Keratinocyte (primary cell): ENCODE measurements around the gene ARSI. TPM values are rescaled to one million over a fixed set of nuclear protein-coding genes. Genes with fewer than 3 reads are reported as not detected.

Experiments
- DNase-seq: peaks from one replicate; pipeline ENCODE4 v3.0.0-alpha.2; 2011; ENCODE audit warnings: low read depth, missing footprints, low spot score
- FAIRE-seq: peaks from 2 replicates; lab custom pipeline; 2011; peaks lifted over from hg19 to GRCh38; lab: Jason Lieb, UNC
- H2AFZ ChIP-seq: 2 replicates; pipeline ENCODE4 v1.6.0; 2012; ENCODE audit warnings: low read length, control low read depth, inconsistent platforms; ENCODE audit not compliant: control insufficient read depth
- H3K27ac ChIP-seq: 2 replicates; pipeline ENCODE4 v1.5.1; 2011; ENCODE audit warnings: low read length; ENCODE audit not compliant: control insufficient read depth, insufficient read depth
- H3K27me3 ChIP-seq: 3 replicates; pipeline ENCODE4 v1.6.0; 2011; ENCODE audit warnings: low read length; ENCODE audit not compliant: control insufficient read depth, insufficient read depth; ENCODE audit errors: extremely low read depth
- H3K36me3 ChIP-seq, 2 experiments: 2 replicates in 1 of 2; 3 replicates in 1 of 2; pipeline ENCODE4 v1.5.1; 2011; ENCODE audit warnings: low read length in 2 of 2, mild to moderate bottlenecking in 1 of 2; ENCODE audit not compliant: control insufficient read depth in 2 of 2, insufficient read depth in 2 of 2; ENCODE audit errors: extremely low read depth in 1 of 2
- H3K4me1 ChIP-seq: 3 replicates; pipeline ENCODE4 v1.5.1; 2011; ENCODE audit warnings: low read length; ENCODE audit not compliant: control insufficient read depth, insufficient read depth; ENCODE audit errors: extremely low read depth
- H3K4me2 ChIP-seq: 3 replicates; pipeline ENCODE4 v1.6.0; 2011; ENCODE audit warnings: low read depth, low read length; ENCODE audit not compliant: control insufficient read depth, insufficient read depth; ENCODE audit errors: extremely low read depth
- H3K4me3 ChIP-seq, 3 experiments: fragments of 200-600 bp in 1 of 3; sonication (generic) in 1 of 3; 2 replicates in 2 of 3; 3 replicates in 1 of 3; pipeline ENCODE4 v1.5.1; 2011 to 2016; ENCODE audit warnings: low read length in 3 of 3, mild to moderate bottlenecking in 3 of 3, control low read depth in 2 of 3, inconsistent platforms in 1 of 3, low read depth in 1 of 3, mixed read lengths in 1 of 3, mixed run types in 1 of 3, moderate library complexity in 1 of 3; ENCODE audit not compliant: control insufficient read depth in 2 of 3, insufficient read depth in 2 of 3; ENCODE audit errors: extremely low read depth in 1 of 3
- H3K79me2 ChIP-seq: 2 replicates; pipeline ENCODE4 v1.6.0; 2012; ENCODE audit warnings: low read length; ENCODE audit not compliant: control insufficient read depth, insufficient read depth
- H3K9ac ChIP-seq: 3 replicates; pipeline ENCODE4 v1.6.0; 2011; ENCODE audit warnings: low read length; ENCODE audit not compliant: control insufficient read depth, insufficient read depth; ENCODE audit errors: extremely low read depth
- H3K9me1 ChIP-seq: 3 replicates; pipeline ENCODE4 v1.6.0; 2011; ENCODE audit warnings: low read length; ENCODE audit not compliant: control insufficient read depth, insufficient read depth; ENCODE audit errors: extremely low read depth
- H3K9me3 ChIP-seq: 2 replicates; pipeline ENCODE4 v1.5.1; 2012; ENCODE audit warnings: low read depth, low read length; ENCODE audit not compliant: control insufficient read depth
- H4K20me1 ChIP-seq: 3 replicates; pipeline ENCODE4 v1.6.0; 2011; ENCODE audit warnings: low read length; ENCODE audit not compliant: control insufficient read depth, insufficient read depth; ENCODE audit errors: extremely low read depth
- CTCF ChIP-seq, 3 experiments: IDR thresholded peaks in 1 of 3; conservative IDR thresholded peaks in 1 of 3; optimal IDR thresholded peaks in 1 of 3; 2 replicates in 2 of 3; 3 replicates in 1 of 3; pipeline versions ENCODE3 to v1.5.1; 2011; ENCODE audit warnings: low read length in 3 of 3, mild to moderate bottlenecking in 3 of 3, moderate library complexity in 2 of 3, control low read depth in 1 of 3, inconsistent platforms in 1 of 3; ENCODE audit not compliant: insufficient read depth in 2 of 3; ENCODE audit errors: extremely low read depth in 1 of 3
- EZH2 ChIP-seq: IDR thresholded peaks from one replicate; pipeline ENCODE4 v1.6.1; 2012; ENCODE audit warnings: inconsistent platforms, mild to moderate bottlenecking, low read length, moderate library complexity
- dilution Hi-C: fragments of 300-500 bp; cut with MboI; formaldehyde crosslinking; loops from one replicate; pipeline ENCODE4 v1.7.0; 2020; ENCODE audit warnings: low sequenced_read_pairs; ENCODE audit not compliant: extremely low pct_ligation_motif_present
- polyA plus RNA-seq, 5 experiments: library from polyadenylated mRNA; depleted of rRNA in 3 of 5; stranded (reverse) in 3 of 5; stranded (forward) in 1 of 5; unstranded in 1 of 5; fragments of >200 nt; gene quantifications; 1 replicate in 1 of 5; 2 replicates in 3 of 5; 3 replicates in 1 of 5; pipeline versions ENCODE4 v1.2.1 to v1.2.3, GENCODE V29; 2011 to 2012; ENCODE audit warnings: missing spikeins in 2 of 5, low read depth in 1 of 5, low replicate concordance in 1 of 5

ARSI gene
- polyA plus RNA-seq, 1 donor (not counting 4 experiments of a cell fraction or from before 2014, with no cell fraction given), result 1.7 TPM

- no peak overlapping the region for H3K4me2 ChIP-seq
- DNase-seq (no peak), FAIRE-seq (no peak)
- no peak for TF ChIP-seq CTCF (optimal IDR thresholded peaks at IDR 0.05 in 1 of 3, IDR thresholded peaks at IDR 0.05 in 1 of 3, conservative IDR thresholded peaks at IDR 0.05 in 1 of 3; ENCODE audit: extremely low read depth in 1 of 3, insufficient read depth in 2 of 3, low read length in 3 of 3)
- no peak for TF ChIP-seq EZH2
- H3K27ac ChIP-seq, result no peak overlapping the region
- no peak overlapping the region for H2AFZ ChIP-seq
- no peak overlapping the region for H3K4me3 ChIP-seq
- H3K36me3 ChIP-seq, result no peaks in the 10 kb centered on the region
- no peaks in the 10 kb centered on the region for H3K9me1 ChIP-seq
- no peaks in the 10 kb centered on the region for H3K27me3 ChIP-seq
- no peak overlapping the region for H3K9ac ChIP-seq
- no peaks in the 10 kb centered on the region for H4K20me1 ChIP-seq
- no peaks in the 10 kb centered on the region for H3K79me2 ChIP-seq
- H3K9me3 ChIP-seq, result no peaks in the 10 kb centered on the region
- no peaks in the 10 kb centered on the region for H3K4me1 ChIP-seq
- dilution Hi-C loops, result no loop called here
Measured at GRCh38 chr5:150251504-150251903, 51.2 kb downstream of the ARSI start.

- no peaks in the 10 kb centered on the region for H3K79me2 ChIP-seq
- dilution Hi-C loops, result no loop called here
Measured at GRCh38 chr5:150249744-150250143, 53.0 kb downstream of the ARSI start.

More at GRCh38 chr5:150249744-150250143, 53.0 kb downstream of the ARSI start:
- H4K20me1 ChIP-seq, result no peaks in the 10 kb centered on the region
- H3K4me1 ChIP-seq, result no peaks in the 10 kb centered on the region
- H3K4me2 ChIP-seq, result no peak overlapping the region
- TF ChIP-seq EZH2 (no peak), CTCF (optimal IDR thresholded peaks at IDR 0.05 in 1 of 3, IDR thresholded peaks at IDR 0.05 in 1 of 3, conservative IDR thresholded peaks at IDR 0.05 in 1 of 3; ENCODE audit: extremely low read depth in 1 of 3, insufficient read depth in 2 of 3, low read length in 3 of 3) (no peak)
- no peaks in the 10 kb centered on the region for H3K27me3 ChIP-seq
- no peak for DNase-seq
- H3K27ac ChIP-seq, result no peak overlapping the region
- no peak overlapping the region for H3K4me3 ChIP-seq
- H3K9ac ChIP-seq, result no peak overlapping the region
- H3K36me3 ChIP-seq, result no peaks in the 10 kb centered on the region
- no peaks in the 10 kb centered on the region for H3K9me1 ChIP-seq
- no peaks in the 10 kb centered on the region for H3K9me3 ChIP-seq
- no peak overlapping the region for H2AFZ ChIP-seq
- FAIRE-seq, result no peak
